Omental fat pad (tissue), 4 donors: Measurements from ENCODE around the gene WDR88. TPM values are rescaled to one million over a fixed set of nuclear protein-coding genes. Genes with fewer than 3 reads are reported as not detected.

Experiments used
- ATAC-seq: fragments of 150-250 bp; one replicate; pipeline ENCODE4 v1.9.1; 2016; ENCODE audit warnings: mild to moderate bottlenecking, moderate library complexity; ENCODE audit not compliant: low FRiP score
- DNase-seq: peaks from one replicate; pipeline ENCODE4 v3.0.0-alpha.2; 2019; ENCODE audit warnings: low spot score
- total RNA-seq, 4 donors: library from RNA; depleted of rRNA; stranded (reverse); fragments of >200 nt; gene quantifications; one replicate each; pipeline ENCODE4 v1.1.0, GENCODE V29; 2016
- TF ChIP-seq, protein P1 (sequence below), 3 donors: fragments of 450-650 bp; IDR thresholded peaks; one replicate each; pipeline ENCODE4 v1.5.1; 2016 to 2017; ENCODE audit warnings: antibody characterized with exemption in 3 of 3, mild to moderate bottlenecking in 3 of 3, moderate library complexity in 2 of 3

WDR88 gene
- total RNA-seq, 4 donors from 2014 or later: not detected

DNA sequence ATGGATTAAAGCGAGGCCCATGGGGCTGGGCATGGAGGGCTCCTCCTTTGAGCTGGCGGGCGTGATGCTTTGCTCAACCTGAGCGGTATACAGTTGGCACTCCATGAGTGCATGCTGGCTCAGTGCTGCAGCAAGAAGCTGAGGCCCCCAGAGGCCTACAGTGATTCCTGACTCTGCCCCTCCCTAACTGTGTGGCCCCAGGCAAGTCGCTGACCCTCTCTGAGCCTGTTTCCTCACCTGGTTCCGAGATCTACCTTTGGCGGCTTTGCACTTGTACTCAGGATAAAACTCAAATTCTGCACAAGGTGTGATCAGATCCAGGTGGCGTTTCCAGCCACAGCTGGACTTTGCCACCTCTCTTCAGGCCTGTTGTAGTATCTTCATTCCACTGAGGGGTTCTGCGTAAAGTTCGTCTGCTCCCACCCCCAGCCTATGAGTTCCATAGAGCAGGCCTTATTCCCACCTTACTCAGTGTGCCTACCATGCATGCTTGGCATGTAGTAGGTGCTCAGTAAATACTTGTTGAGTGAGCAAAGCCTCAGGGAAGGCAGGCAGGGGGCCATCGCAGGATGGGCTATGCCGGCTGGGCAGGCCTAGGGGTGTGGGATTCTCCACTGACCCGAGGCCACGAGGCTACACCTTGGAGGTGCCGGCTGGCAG, 70.1 kb downstream of the WDR88 start:
- TF ChIP-seq, protein P1, sequence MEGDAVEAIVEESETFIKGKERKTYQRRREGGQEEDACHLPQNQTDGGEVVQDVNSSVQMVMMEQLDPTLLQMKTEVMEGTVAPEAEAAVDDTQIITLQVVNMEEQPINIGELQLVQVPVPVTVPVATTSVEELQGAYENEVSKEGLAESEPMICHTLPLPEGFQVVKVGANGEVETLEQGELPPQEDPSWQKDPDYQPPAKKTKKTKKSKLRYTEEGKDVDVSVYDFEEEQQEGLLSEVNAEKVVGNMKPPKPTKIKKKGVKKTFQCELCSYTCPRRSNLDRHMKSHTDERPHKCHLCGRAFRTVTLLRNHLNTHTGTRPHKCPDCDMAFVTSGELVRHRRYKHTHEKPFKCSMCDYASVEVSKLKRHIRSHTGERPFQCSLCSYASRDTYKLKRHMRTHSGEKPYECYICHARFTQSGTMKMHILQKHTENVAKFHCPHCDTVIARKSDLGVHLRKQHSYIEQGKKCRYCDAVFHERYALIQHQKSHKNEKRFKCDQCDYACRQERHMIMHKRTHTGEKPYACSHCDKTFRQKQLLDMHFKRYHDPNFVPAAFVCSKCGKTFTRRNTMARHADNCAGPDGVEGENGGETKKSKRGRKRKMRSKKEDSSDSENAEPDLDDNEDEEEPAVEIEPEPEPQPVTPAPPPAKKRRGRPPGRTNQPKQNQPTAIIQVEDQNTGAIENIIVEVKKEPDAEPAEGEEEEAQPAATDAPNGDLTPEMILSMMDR (IDR thresholded peaks at IDR 0.05): no peak
- ATAC-seq: no peak
- DNase-seq: no peak

DNA sequence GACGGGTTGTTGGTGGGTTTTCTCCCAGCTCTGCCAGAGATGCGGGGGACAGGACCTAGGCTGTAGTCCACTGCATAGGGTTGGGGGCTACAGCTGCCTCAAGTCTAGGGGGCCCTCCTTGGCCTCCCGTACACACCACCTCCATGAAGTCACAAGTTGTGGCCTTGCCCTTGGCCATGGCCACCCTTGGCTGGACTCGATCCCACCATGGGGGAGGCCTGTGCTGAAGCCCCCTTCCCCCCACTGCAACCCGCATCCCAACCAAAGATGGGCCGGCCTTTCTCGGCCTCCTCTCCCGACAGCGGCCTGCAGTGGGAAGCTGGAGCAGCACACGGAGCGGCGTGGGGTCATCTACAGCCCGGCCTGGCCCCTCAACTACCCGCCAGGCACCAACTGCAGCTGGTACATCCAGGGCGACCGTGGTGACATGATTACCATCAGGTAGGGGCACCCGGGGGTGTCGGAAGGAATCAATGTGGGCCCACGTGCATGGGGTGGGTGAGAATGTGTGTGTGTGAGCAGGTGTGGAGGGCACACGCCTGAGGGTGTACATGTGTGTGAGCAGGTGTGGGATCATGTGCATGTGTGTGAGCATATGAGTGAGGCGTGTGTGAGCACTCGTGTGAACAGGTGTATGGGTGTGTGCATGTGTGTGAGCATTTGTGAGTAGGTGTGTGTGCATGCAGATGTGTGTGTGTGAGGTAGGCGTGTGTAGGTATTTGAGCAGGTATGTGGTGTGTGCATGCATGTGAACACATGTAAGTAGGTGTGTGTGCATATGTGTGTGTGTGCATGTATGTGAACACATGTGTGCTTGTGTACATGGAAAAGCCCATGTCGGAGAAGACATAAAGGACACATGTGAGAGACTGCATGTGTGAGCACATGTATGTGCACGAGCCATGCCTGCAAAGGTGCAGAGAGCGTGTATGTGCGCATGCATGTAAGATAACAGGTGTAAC, 70.9 kb downstream of the WDR88 start:
- TF ChIP-seq, protein P1 (IDR thresholded peaks at IDR 0.05): no peak
- DNase-seq (no peak), ATAC-seq (no peak)

DNA sequence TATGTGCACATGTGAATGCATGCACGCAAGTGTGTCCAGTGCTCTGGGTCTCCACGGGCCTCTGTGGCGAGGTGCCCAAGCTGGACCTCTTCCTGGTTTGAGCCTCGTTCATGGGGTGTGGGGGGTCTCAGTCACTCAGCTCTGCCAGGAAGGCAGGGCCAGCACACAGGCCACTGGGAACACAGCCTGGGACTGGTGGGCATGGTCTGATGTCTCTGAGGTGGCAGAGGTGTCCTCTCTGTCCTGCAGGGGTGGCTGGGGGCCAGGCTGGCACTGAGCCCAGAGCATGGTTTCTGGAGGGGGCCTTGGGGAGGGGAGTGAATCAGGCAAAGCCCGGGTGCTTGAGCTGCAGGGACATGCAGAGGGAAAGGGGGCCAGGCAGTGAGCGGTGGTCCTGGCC, 71.6 kb downstream of the WDR88 start:
- ATAC-seq (no peak), DNase-seq (no peak)
- TF ChIP-seq, protein P1 (IDR thresholded peaks at IDR 0.05): no peak

DNA sequence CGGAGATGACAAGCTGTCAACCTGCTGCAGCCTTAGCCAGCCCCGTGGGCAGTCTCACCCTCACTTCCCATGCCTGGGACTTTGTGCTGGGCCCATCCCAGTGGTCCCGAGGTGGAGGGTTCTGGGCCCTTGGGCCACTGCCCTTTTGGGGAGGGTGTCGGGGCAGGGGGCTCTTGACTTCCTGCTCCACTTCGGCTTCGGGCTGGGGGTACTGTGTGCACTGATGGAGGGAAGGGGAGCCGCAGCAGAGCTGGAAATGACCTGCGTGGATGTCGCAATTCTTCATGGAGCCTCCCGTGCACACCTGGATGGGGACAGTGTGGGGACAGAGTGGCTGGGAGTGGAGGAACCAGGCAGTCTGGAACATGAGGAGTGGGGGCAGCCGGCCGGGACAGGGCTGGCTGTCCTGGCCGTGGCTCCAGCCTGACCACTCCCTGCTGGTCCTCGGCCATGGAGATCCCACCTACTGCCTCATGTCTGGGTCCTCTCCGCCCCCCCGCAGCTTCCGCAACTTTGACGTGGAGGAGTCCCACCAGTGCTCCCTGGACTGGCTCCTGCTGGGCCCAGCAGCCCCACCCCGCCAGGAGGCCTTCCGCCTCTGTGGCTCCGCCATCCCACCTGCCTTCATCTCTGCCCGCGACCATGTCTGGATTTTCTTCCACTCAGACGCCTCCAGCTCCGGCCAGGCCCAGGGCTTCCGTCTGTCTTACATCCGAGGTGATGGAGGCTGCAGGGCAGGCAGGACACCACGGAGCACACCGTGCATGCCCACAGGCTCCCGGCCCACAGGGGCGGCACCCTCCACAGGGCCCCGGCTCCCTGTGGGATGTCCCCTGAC, 72.4 kb downstream of the WDR88 start:
- DNase-seq (no peak), ATAC-seq (no peak)
- TF ChIP-seq, protein P1 (IDR thresholded peaks at IDR 0.05): no peak

DNA sequence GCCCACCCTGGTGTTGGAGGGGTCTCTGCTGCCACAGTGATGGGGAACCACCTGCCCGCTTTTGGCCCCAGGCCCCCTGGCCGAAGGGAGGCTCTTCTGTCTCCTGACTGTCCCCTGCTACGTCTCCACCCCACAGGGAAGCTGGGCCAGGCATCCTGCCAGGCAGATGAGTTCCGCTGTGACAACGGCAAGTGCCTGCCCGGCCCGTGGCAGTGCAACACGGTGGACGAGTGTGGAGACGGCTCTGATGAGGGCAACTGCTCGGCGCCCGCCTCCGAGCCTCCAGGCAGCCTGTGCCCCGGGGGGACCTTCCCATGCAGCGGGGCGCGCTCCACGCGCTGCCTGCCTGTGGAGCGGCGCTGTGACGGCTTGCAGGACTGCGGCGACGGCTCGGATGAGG, 73.2 kb downstream of the WDR88 start:
- ATAC-seq (no peak), DNase-seq (no peak)
- TF ChIP-seq, protein P1 (IDR thresholded peaks at IDR 0.05): no peak

DNA sequence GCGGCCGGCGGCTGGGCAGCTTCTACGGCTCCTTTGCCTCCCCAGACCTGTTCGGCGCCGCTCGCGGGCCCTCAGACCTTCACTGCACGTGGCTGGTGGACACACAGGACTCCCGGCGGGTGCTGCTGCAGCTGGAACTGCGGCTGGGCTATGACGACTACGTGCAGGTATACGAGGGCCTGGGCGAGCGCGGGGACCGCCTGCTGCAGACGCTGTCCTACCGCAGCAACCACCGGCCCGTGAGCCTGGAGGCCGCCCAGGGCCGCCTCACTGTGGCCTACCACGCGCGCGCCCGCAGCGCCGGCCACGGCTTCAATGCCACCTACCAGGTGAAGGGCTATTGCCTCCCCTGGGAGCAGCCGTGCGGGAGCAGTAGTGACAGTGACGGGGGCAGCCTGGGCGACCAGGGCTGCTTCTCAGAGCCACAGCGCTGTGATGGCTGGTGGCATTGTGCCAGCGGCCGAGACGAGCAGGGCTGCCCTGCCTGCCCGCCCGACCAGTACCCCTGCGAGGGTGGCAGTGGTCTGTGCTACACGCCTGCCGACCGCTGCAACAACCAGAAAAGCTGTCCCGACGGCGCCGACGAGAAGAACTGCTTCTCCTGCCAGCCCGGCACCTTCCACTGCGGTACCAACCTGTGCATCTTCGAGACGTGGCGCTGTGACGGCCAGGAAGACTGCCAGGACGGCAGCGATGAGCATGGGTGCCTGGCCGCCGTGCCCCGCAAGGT, 73.8 kb downstream of the WDR88 start:
- DNase-seq: no peak
- TF ChIP-seq, protein P1 (IDR thresholded peaks at IDR 0.05): no peak
- no peak for ATAC-seq
